Upper lobe of left lung (tissue), 4 donors: ENCODE measurements around the gene COLEC11.

Experiments used
- CTCF ChIP-seq, 6 experiments: fragments of 450-650 bp in 4 of 6; fragments of 200-600 bp in 2 of 6; sonication (generic) in 2 of 6; IDR thresholded peaks; one replicate each; pipeline ENCODE4 v1.5.1; 2016 to 2019; ENCODE audit warnings: antibody characterized with exemption in 6 of 6
- EP300 ChIP-seq, 4 donors: sonication (generic); formaldehyde crosslinking; IDR thresholded peaks; one replicate each; pipeline ENCODE4 v1.5.1; 2017; ENCODE audit warnings: antibody characterized with exemption in 4 of 4, control low read depth in 2 of 4
- POLR2A ChIP-seq, 4 donors: fragments of 450-650 bp; IDR thresholded peaks; one replicate each; pipeline ENCODE4 v1.5.1; 2016 to 2017; ENCODE audit warnings: antibody characterized with exemption in 4 of 4, mild to moderate bottlenecking in 2 of 4
- POLR2AphosphoS5 ChIP-seq, 2 donors: sonication (generic); formaldehyde crosslinking; IDR thresholded peaks; one replicate each; pipeline ENCODE4 v1.5.1; 2017; ENCODE audit warnings: antibody characterized with exemption in 2 of 2

GRCh38 chr2:3545788-3546478 lies 49.0 kb upstream of the COLEC11 start:
- TF ChIP-seq POLR2AphosphoS5 (IDR thresholded peaks at IDR 0.05), result no peak
- no peak for TF ChIP-seq CTCF (IDR thresholded peaks at IDR 0.05)
- TF ChIP-seq POLR2A (IDR thresholded peaks at IDR 0.05), result no peak
- no peak for TF ChIP-seq EP300 (IDR thresholded peaks at IDR 0.05)
